Lower lobe of right lung (tissue), 2 donors: Measurements from ENCODE around the gene SHE. TPM values are rescaled to one million over a fixed set of nuclear protein-coding genes. Genes with fewer than 3 reads are reported as not detected.

Source experiments
- ATAC-seq, 2 donors: fragments of 200-7000 bp; cut with Tn5 transposase; one replicate each; pipeline ENCODE4 v1.9.1; 2020 to 2022; ENCODE audit warnings: mild to moderate bottlenecking in 2 of 2, moderate library complexity in 2 of 2
- DNase-seq: peaks from one replicate; pipeline ENCODE4 v3.0.0-alpha.2; 2020
- H3K27ac ChIP-seq: fragments of 200-600 bp; one replicate; pipeline ENCODE4 v1.8.0; 2022
- H3K27me3 ChIP-seq: fragments of 200-600 bp; one replicate; pipeline ENCODE4 v1.8.0; 2022; ENCODE audit warnings: low read depth
- H3K36me3 ChIP-seq: fragments of 200-600 bp; one replicate; pipeline ENCODE4 v1.8.0; 2022; ENCODE audit warnings: mild to moderate bottlenecking
- H3K4me1 ChIP-seq: fragments of 200-600 bp; one replicate; pipeline ENCODE4 v1.8.0; 2022
- H3K4me3 ChIP-seq: fragments of 200-600 bp; one replicate; pipeline ENCODE4 v1.8.0; 2022; ENCODE audit warnings: mild to moderate bottlenecking
- H3K9me3 ChIP-seq: fragments of 200-600 bp; one replicate; pipeline ENCODE4 v1.8.0; 2022
- CTCF ChIP-seq: fragments of 200-600 bp; IDR thresholded peaks from one replicate; pipeline ENCODE4 v1.8.0; 2022; ENCODE audit warnings: antibody characterized with exemption, mild to moderate bottlenecking
- intact Hi-C: fragments of 100-400 bp; cut with DNase I; formaldehyde crosslinking; loops from one replicate; pipeline ENCODE4 v1.11.0; 2022
- total RNA-seq: library from RNA; stranded (reverse); fragmentation: NEBNext Ultra II Directional; extraction: Animal tissue kit (Norgen Biotek cat#: 25700); gene quantifications from one replicate; pipeline ENCODE4 v1.2.1, GENCODE V29; 2021
- donor health status: DM: no; HTN: yes; CAD: no; lungs with severe emphysema.

The SHE gene
- total RNA-seq, 1 donor from 2014 or later = 40.1 TPM

GRCh38 chr1:154453161-154453560 lies 49.1 kb downstream of the SHE start:
- ATAC-seq (peak; percentile 11 to 14), DNase-seq (no peak)
- Histone ChIP-seq H3K4me1 (peaks cover 18% of the 10 kb centered on the region), H3K4me3 (no peak overlapping the region), H3K36me3 (peaks cover 88% of the 10 kb centered on the region), H3K9me3 (no peaks in the 10 kb centered on the region), H3K27me3 (no peaks in the 10 kb centered on the region), H3K27ac (peak overlapping the region; percentile 32)
- intact Hi-C loops = no loop called here
- no peak for TF ChIP-seq CTCF

GRCh38 chr1:154448331-154448811 lies 53.8 kb downstream of the SHE start:
- H3K36me3 ChIP-seq = peaks cover 81% of the 10 kb centered on the region
- intact Hi-C loops = no loop called here

GRCh38 chr1:154446789-154447188 lies 55.4 kb downstream of the SHE start:
- Histone ChIP-seq H3K36me3 (peaks cover 75% of the 10 kb centered on the region), H3K27me3 (no peaks in the 10 kb centered on the region), H3K9me3 (no peaks in the 10 kb centered on the region), H3K27ac (no peak overlapping the region), H3K4me3 (no peak overlapping the region), H3K4me1 (peaks cover 24% of the 10 kb centered on the region)
- intact Hi-C loops = no loop called here
- ATAC-seq = no peak
- no peak for DNase-seq
- no peak for TF ChIP-seq CTCF

More at GRCh38 chr1:154448331-154448811, 53.8 kb downstream of the SHE start:
- Histone ChIP-seq H3K4me3 (no peak overlapping the region), H3K27ac (no peak overlapping the region), H3K9me3 (no peaks in the 10 kb centered on the region), H3K4me1 (peaks cover 17% of the 10 kb centered on the region), H3K27me3 (no peaks in the 10 kb centered on the region)
- no peak for TF ChIP-seq CTCF
- no peak for DNase-seq
- ATAC-seq = no peak

GRCh38 chr1:154446292-154446691 lies 55.9 kb downstream of the SHE start:
- Histone ChIP-seq H3K4me1 (peaks cover 28% of the 10 kb centered on the region), H3K36me3 (peaks cover 75% of the 10 kb centered on the region), H3K27ac (peak overlapping the region; percentile 53), H3K9me3 (no peaks in the 10 kb centered on the region), H3K4me3 (no peak overlapping the region), H3K27me3 (no peaks in the 10 kb centered on the region)
- DNase-seq (no peak), ATAC-seq (peak; percentile 34 to 73)
- no peak for TF ChIP-seq CTCF
- intact Hi-C loops = no loop called here

- ATAC-seq = no peak
- no peak for DNase-seq
- Histone ChIP-seq H3K36me3 (peaks cover 75% of the 10 kb centered on the region), H3K9me3 (no peaks in the 10 kb centered on the region), H3K4me1 (peaks cover 33% of the 10 kb centered on the region), H3K4me3 (no peak overlapping the region), H3K27me3 (no peaks in the 10 kb centered on the region), H3K27ac (no peak overlapping the region)
- TF ChIP-seq CTCF = no peak
- intact Hi-C loops = no loop called here
Measured at GRCh38 chr1:154445040-154445472, 57.2 kb downstream of the SHE start.
